GM19468 (cell line): ENCODE measurements around the gene PRR14.
A peak's percentile ranks its signal among the peaks of the same experiment; 100 is the strongest.

Source experiments
- ATAC-seq: cut with Tn5 transposase; IDR thresholded peaks from one replicate; pipeline ENCODE4 v1.9.1; 2021; ENCODE audit warnings: mild to moderate bottlenecking, moderate library complexity, moderate number of reproducible peaks; ENCODE audit not compliant: unreplicated experiment; ENCODE audit errors: extremely low read depth

Gene PRR14

GRCh38 chr16:30657866-30658730 is 7.3 kb downstream of the PRR14 start, which contains the start of gene FBRS:
Gene FBRS, plus strand, starts transcription at chr16:30658431. Its CDS starts 1,088 bp downstream, at chr16:30659519.
- peak; percentile 67 for ATAC-seq

- ATAC-seq: no peak
Measured at GRCh38 chr16:30658731-30659506, 8.2 kb downstream of the PRR14 start.

- ATAC-seq: no peak
Measured at GRCh38 chr16:30659507-30660423, 9.0 kb downstream of the PRR14 start.

GRCh38 chr16:30660424-30661261 is 9.9 kb downstream of the PRR14 start:
- no peak for ATAC-seq

DNA sequence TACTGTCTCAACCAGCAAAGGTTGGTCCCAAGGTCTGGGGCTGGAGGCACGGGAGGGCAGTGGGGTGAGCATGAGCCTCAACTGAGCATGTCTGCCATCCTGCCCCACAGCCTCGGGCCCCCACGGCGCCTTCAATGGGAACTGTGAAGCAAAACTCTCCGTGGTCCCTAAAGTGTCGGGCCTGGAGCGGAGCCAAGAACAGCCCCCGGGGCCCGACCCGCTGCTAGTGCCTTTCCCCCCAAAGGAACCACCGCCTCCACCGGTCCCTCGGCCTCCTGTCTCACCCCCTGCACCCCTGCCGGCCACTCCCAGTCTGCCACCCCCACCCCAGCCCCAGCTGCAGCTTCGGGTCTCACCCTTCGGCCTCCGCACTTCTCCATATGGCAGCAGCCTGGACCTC is 11.7 kb downstream of the PRR14 start:
- no peak for ATAC-seq

DNA sequence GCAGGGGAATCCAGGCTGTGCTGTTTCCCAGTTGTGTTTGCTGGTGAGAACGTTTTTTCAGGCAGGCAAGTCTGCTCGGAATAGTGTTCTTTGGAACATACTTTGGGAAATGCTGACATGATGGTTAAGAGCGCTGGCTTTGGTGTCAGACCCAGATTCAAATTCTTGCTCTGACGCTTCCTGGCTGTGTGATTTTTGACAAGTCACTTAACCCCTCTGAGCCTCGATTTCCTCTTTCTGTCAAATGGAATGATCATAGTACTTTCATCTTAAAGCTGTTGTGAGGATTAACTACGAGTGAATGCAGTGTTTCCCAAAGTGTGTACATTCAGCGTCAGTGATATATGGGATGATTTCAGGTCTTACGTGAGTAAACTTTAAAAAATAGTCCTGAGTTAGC is 12.3 kb downstream of the PRR14 start:
- no peak for ATAC-seq

GRCh38 chr16:30663820-30664219 is 13.1 kb downstream of the PRR14 start:
- no peak for ATAC-seq

DNA sequence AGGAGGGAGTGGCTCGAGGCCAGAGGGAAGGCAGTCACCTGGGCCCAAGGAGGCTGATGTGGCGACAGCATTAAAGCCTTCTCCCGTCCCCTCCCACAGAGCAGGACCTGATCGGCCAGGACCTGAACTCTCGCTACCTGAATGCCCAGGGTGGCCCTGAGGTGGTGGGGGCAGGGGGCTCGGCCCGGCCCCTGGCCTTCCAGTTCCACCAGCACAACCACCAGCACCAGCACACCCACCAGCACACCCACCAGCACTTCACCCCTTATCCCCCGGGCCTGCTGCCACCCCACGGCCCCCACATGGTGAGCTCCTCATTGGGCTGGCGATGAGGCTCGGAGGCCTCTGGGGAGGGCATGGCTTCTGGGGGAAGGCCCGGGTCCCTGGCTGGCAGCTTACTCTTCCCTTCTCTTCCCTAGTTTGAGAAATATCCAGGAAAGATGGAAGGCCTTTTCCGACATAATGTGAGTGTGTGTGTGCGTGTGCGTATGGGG is 13.9 kb downstream of the PRR14 start:
- no peak for ATAC-seq

DNA sequence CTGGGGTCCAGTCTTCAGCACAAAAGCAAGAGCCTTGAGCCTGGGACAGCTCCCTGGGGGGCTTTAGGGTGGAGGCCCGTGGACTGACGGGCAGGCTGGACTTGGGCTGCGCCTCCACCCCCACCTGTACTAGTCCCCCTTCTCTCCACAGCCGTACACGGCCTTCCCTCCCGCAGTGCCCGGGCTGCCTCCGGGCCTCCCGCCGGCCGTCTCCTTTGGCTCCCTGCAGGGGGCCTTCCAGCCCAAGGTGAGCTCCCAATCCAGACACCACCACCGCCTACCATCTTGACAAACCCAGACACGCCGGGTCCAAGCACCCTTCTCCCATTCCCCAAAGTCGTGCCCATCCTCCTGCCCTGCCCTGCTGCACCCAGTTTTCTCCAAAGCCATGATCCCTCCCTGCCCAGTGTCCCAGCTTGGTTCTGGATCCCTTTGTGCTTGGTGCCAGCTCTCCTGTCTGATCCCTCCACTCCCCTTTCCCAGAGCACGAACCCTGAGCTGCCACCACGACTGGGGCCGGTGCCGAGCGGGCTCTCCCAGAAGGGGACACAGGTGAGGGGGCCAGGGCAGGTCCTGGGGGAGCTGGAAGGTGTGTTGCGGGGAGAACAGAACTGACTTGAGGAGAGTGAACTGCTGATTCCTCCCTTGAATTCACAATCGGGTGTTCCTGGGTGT is 14.5 kb downstream of the PRR14 start:
- ATAC-seq: no peak

GRCh38 chr16:30665830-30666190 is 15.1 kb downstream of the PRR14 start:
- ATAC-seq: no peak

GRCh38 chr16:30666681-30667080 is 15.9 kb downstream of the PRR14 start:
- no peak for ATAC-seq

- no peak for ATAC-seq
Measured at GRCh38 chr16:30667361-30667905, 16.7 kb downstream of the PRR14 start.

- ATAC-seq: no peak
Measured at GRCh38 chr16:30668393-30668792, 17.6 kb downstream of the PRR14 start.

DNA sequence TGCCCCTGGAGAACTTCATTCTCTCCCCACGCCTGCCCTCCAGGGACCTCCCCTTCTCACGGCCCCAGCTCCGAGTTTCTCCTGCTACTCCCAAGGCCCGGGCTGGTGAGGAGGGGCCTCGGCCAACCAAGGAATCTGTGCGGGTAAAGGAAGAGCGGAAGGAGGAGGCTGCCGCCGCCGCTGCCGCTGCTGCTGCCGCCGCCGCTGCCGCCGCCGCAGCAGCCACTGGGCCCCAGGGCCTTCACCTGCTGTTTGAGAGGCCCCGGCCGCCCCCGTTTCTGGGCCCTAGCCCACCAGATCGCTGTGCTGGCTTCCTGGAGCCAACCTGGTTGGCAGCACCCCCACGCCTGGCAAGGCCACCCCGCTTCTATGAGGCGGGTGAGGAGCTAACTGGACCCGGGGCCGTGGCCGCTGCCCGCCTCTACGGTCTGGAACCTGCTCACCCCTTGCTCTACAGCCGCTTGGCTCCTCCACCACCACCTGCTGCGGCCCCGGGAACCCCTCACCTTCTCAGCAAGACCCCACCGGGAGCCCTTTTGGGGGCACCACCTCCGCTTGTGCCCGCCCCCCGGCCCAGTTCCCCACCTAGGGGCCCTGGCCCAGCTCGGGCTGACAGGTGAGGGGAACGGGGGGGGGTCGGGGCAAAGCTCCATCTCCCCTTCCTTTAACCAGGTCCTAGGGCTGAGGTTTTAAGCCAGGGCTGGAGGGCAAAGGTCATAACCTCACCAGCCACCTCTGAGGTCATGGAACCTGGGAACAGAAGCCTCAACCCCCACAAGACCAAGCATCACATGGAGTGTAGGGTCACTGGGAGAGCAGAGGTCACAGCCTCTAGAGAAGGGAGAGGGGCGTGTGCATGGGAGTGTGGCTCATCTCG is 18.5 kb downstream of the PRR14 start:
- ATAC-seq: no peak

GRCh38 chr16:30669903-30670824 is 19.4 kb downstream of the PRR14 start:
- no peak for ATAC-seq

- no peak for ATAC-seq
Measured at GRCh38 chr16:30675143-30675542, 24.4 kb downstream of the PRR14 start.
